Lower lobe of right lung (tissue), 2 donors: ENCODE measurements around the gene POP4. TPM values are rescaled to one million over a fixed set of nuclear protein-coding genes. Genes with fewer than 3 reads are reported as not detected.

Source experiments
- ATAC-seq, 2 donors: fragments of 200-7000 bp; cut with Tn5 transposase; one replicate each; pipeline ENCODE4 v1.9.1; 2020 to 2022; ENCODE audit warnings: mild to moderate bottlenecking in 2 of 2, moderate library complexity in 2 of 2
- DNase-seq: peaks from one replicate; pipeline ENCODE4 v3.0.0-alpha.2; 2020
- H3K27ac ChIP-seq: fragments of 200-600 bp; one replicate; pipeline ENCODE4 v1.8.0; 2022
- H3K27me3 ChIP-seq: fragments of 200-600 bp; one replicate; pipeline ENCODE4 v1.8.0; 2022; ENCODE audit warnings: low read depth
- H3K36me3 ChIP-seq: fragments of 200-600 bp; one replicate; pipeline ENCODE4 v1.8.0; 2022; ENCODE audit warnings: mild to moderate bottlenecking
- H3K4me1 ChIP-seq: fragments of 200-600 bp; one replicate; pipeline ENCODE4 v1.8.0; 2022
- H3K4me3 ChIP-seq: fragments of 200-600 bp; one replicate; pipeline ENCODE4 v1.8.0; 2022; ENCODE audit warnings: mild to moderate bottlenecking
- H3K9me3 ChIP-seq: fragments of 200-600 bp; one replicate; pipeline ENCODE4 v1.8.0; 2022
- intact Hi-C: fragments of 100-400 bp; cut with DNase I; formaldehyde crosslinking; loops from one replicate; pipeline ENCODE4 v1.11.0; 2022
- total RNA-seq: library from RNA; stranded (reverse); fragmentation: NEBNext Ultra II Directional; extraction: Animal tissue kit (Norgen Biotek cat#: 25700); gene quantifications from one replicate; pipeline ENCODE4 v1.2.1, GENCODE V29; 2021
- TF ChIP-seq, protein P1 (sequence below): fragments of 200-600 bp; IDR thresholded peaks from one replicate; pipeline ENCODE4 v1.8.0; 2022; ENCODE audit warnings: antibody characterized with exemption, mild to moderate bottlenecking
- donor health status: DM: no; HTN: yes; CAD: no; lungs with severe emphysema.

POP4 gene
- total RNA-seq, 1 donor from 2014 or later: 44.4 TPM

- peak; percentile 7 for DNase-seq
- TF ChIP-seq, protein P1, sequence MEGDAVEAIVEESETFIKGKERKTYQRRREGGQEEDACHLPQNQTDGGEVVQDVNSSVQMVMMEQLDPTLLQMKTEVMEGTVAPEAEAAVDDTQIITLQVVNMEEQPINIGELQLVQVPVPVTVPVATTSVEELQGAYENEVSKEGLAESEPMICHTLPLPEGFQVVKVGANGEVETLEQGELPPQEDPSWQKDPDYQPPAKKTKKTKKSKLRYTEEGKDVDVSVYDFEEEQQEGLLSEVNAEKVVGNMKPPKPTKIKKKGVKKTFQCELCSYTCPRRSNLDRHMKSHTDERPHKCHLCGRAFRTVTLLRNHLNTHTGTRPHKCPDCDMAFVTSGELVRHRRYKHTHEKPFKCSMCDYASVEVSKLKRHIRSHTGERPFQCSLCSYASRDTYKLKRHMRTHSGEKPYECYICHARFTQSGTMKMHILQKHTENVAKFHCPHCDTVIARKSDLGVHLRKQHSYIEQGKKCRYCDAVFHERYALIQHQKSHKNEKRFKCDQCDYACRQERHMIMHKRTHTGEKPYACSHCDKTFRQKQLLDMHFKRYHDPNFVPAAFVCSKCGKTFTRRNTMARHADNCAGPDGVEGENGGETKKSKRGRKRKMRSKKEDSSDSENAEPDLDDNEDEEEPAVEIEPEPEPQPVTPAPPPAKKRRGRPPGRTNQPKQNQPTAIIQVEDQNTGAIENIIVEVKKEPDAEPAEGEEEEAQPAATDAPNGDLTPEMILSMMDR: no peak
- no peaks in the 10 kb centered on the region for H3K4me1 ChIP-seq
- intact Hi-C loops: no loop called here
- no peaks in the 10 kb centered on the region for H3K36me3 ChIP-seq
- no peaks in the 10 kb centered on the region for H3K27me3 ChIP-seq
- no peak overlapping the region for H3K4me3 ChIP-seq
- peaks cover 5% of the 10 kb centered on the region for H3K9me3 ChIP-seq
- ATAC-seq: no peak
- no peak overlapping the region for H3K27ac ChIP-seq
Observed at GRCh38 chr19:29634423-29635130, 28.5 kb downstream of the POP4 start.

DNA sequence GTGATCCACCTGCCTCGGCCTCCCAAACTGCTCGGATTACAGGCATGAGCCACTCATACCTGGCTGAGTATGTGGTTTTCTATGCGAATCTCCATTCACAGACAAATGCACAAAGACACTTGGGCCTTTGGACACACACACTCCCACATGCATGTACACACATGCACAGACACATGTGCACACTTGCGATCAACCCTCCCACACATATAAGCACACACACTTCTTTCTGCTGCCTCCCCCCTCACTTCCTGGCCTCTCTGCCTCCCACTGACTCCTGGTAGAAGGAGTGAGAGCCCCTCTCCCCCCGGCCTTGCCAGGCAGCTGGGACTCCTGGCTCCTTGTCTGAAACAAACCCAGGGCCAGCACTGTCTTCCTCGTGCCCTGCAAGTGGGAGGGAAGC lies 29.9 kb downstream of the POP4 start:
- H3K27ac ChIP-seq: no peak overlapping the region
- DNase-seq (peak; percentile 22), ATAC-seq (no peak)
- H3K4me1 ChIP-seq: no peaks in the 10 kb centered on the region
- TF ChIP-seq, protein P1: no peak
- intact Hi-C loops: no loop called here
- no peaks in the 10 kb centered on the region for H3K27me3 ChIP-seq
- no peak overlapping the region for H3K4me3 ChIP-seq
- peaks cover 5% of the 10 kb centered on the region for H3K9me3 ChIP-seq
- no peaks in the 10 kb centered on the region for H3K36me3 ChIP-seq

GRCh38 chr19:29636553-29637360 lies 30.7 kb downstream of the POP4 start:
- ATAC-seq (no peak), DNase-seq (peak; percentile 18)
- Histone ChIP-seq H3K4me1 (no peaks in the 10 kb centered on the region), H3K27me3 (no peaks in the 10 kb centered on the region), H3K36me3 (no peaks in the 10 kb centered on the region), H3K27ac (no peak overlapping the region), H3K9me3 (peaks cover 5% of the 10 kb centered on the region), H3K4me3 (no peak overlapping the region)
- TF ChIP-seq, protein P1: no peak
- intact Hi-C loops: no loop called here

GRCh38 chr19:29639086-29639485 lies 33.0 kb downstream of the POP4 start:
- H3K4me3 ChIP-seq: no peak overlapping the region
- DNase-seq (no peak), ATAC-seq (no peak)
- H3K27ac ChIP-seq: no peak overlapping the region
- intact Hi-C loops: no loop called here
- no peaks in the 10 kb centered on the region for H3K4me1 ChIP-seq
- H3K36me3 ChIP-seq: no peaks in the 10 kb centered on the region
- TF ChIP-seq, protein P1: no peak
- H3K27me3 ChIP-seq: no peaks in the 10 kb centered on the region
- peaks cover under 1% of the 10 kb centered on the region for H3K9me3 ChIP-seq

GRCh38 chr19:29640231-29640630 lies 34.1 kb downstream of the POP4 start:
- H3K27me3 ChIP-seq: no peaks in the 10 kb centered on the region
- intact Hi-C loops: no loop called here
- DNase-seq (peak; percentile 7), ATAC-seq (no peak)
- no peaks in the 10 kb centered on the region for H3K9me3 ChIP-seq
- H3K36me3 ChIP-seq: no peaks in the 10 kb centered on the region
- H3K4me3 ChIP-seq: no peak overlapping the region
- TF ChIP-seq, protein P1: no peak
- peaks cover 2% of the 10 kb centered on the region for H3K4me1 ChIP-seq
- no peak overlapping the region for H3K27ac ChIP-seq
